SK-N-SH (cell line): ENCODE measurements around the gene ROBO1. TPM values are rescaled to one million over a fixed set of nuclear protein-coding genes. Genes with fewer than 3 reads are reported as not detected.
A peak's percentile ranks its signal among the peaks of the same experiment; 100 is the strongest.

Source experiments
- CTCF ChIA-PET: fragments of 300-600, 350-600 bp; formaldehyde crosslinking; extraction: SDS; loops from one replicate; lab custom pipeline; 2021; lab: Yijun Ruan, JAX
- POLR2A ChIA-PET: fragments of 350-600 bp; sonication (Branson Sonifier 250); formaldehyde crosslinking; extraction: SDS; loops from one replicate; lab custom pipeline; 2020; ENCODE audit warnings: antibody characterized with exemption, inconsistent platforms; lab: Yijun Ruan, JAX
- DNase-seq: peaks from one replicate; pipeline ENCODE4 v3.0.0; 2012
- H2AFZ ChIP-seq: fragments of 200-600 bp; sonication (generic); 2 replicates; pipeline ENCODE4 v1.8.1; 2016; ENCODE audit warnings: antibody characterized with exemption, mild to moderate bottlenecking, low read depth
- H3F3A ChIP-seq: fragments of 200-600 bp; sonication (generic); replicated peaks from 2 replicates; pipeline ENCODE3; 2016; ENCODE audit warnings: antibody characterized with exemption, mild to moderate bottlenecking; ENCODE audit not compliant: insufficient read depth
- H3K27ac ChIP-seq, 2 experiments: fragments of 200-500 bp in 1 of 2; fragments of 200-600 bp in 1 of 2; sonication (Bioruptor generic) in 1 of 2; sonication (generic), shearing (Covaris generic) in 1 of 2; 2 replicates each; pipeline versions ENCODE4 v1.5.1 to v1.6.1; 2014 to 2016; ENCODE audit warnings: low read depth in 2 of 2, inconsistent platforms in 1 of 2, low read length in 1 of 2, mild to moderate bottlenecking in 1 of 2, mixed read lengths in 1 of 2
- H3K27me3 ChIP-seq: fragments of 200-600 bp; sonication (generic), shearing (Covaris generic); 2 replicates; pipeline ENCODE4 v1.6.1; 2016; ENCODE audit warnings: mixed run types; ENCODE audit not compliant: insufficient read depth
- H3K36me3 ChIP-seq, 2 experiments: fragments of 200-500 bp in 1 of 2; fragments of 200-600 bp in 1 of 2; sonication (Bioruptor generic) in 1 of 2; sonication (generic) in 1 of 2; replicated peaks in 1 of 2; 2 replicates each; pipeline versions ENCODE3 to v1.5.1; 2014 to 2016; ENCODE audit warnings: low read length in 1 of 2, mild to moderate bottlenecking in 1 of 2; ENCODE audit not compliant: insufficient read depth in 2 of 2, control insufficient read depth in 1 of 2
- H3K4me1 ChIP-seq, 2 experiments: fragments of 200-500 bp in 1 of 2; fragments of 200-600 bp in 1 of 2; sonication (Bioruptor generic) in 1 of 2; sonication (generic), shearing (Covaris generic) in 1 of 2; 2 replicates each; pipeline versions ENCODE4 v1.5.1 to v1.6.1; 2014 to 2016; ENCODE audit warnings: low read depth in 1 of 2, low read length in 1 of 2, mixed run types in 1 of 2; ENCODE audit not compliant: insufficient read depth in 2 of 2, control insufficient read depth in 1 of 2
- H3K4me2 ChIP-seq: fragments of 200-600 bp; sonication (generic), shearing (Covaris generic); 2 replicates; pipeline ENCODE4 v1.6.1; 2017; ENCODE audit warnings: mixed run types
- H3K4me3 ChIP-seq, 2 experiments: fragments of 200-500 bp in 1 of 2; fragments of 200-600 bp in 1 of 2; sonication (Bioruptor generic) in 1 of 2; sonication (generic), shearing (Covaris generic) in 1 of 2; 2 replicates each; pipeline versions ENCODE4 v1.5.1 to v1.8.1; 2014 to 2016; ENCODE audit warnings: low read depth in 2 of 2, inconsistent platforms in 1 of 2, low read length in 1 of 2, mild to moderate bottlenecking in 1 of 2, mixed read lengths in 1 of 2, moderate library complexity in 1 of 2
- H3K79me2 ChIP-seq: fragments of 200-600 bp; sonication (generic); 2 replicates; pipeline ENCODE4 v1.8.1; 2017; ENCODE audit warnings: mild to moderate bottlenecking; ENCODE audit not compliant: insufficient read depth
- H3K9ac ChIP-seq: fragments of 200-600 bp; sonication (generic); 2 replicates; pipeline ENCODE4 v1.6.1; 2017; ENCODE audit warnings: mixed run types
- H3K9me2 ChIP-seq: fragments of 200-600 bp; sonication (generic); 2 replicates; pipeline ENCODE4 v1.6.1; 2017; ENCODE audit warnings: mixed run types
- H3K9me3 ChIP-seq: fragments of 200-600 bp; sonication (generic); 2 replicates; pipeline ENCODE4 v1.6.1; 2017; ENCODE audit warnings: mixed run types, mild to moderate bottlenecking, moderate library complexity
- H4K20me1 ChIP-seq: fragments of 200-600 bp; sonication (generic); 2 replicates; pipeline ENCODE4 v1.6.1; 2017; ENCODE audit warnings: mild to moderate bottlenecking, mixed run types; ENCODE audit not compliant: insufficient read depth
- CHD2 ChIP-seq: fragments of 150-350 bp; IDR thresholded peaks from 2 replicates; pipeline ENCODE4 v1.6.1; 2018; ENCODE audit warnings: low read length; ENCODE audit not compliant: partially characterized antibody
- CTCF ChIP-seq: fragments of 200-600 bp; sonication (generic); IDR thresholded peaks from 2 replicates; pipeline ENCODE4 v1.6.1; 2017; ENCODE audit warnings: antibody characterized with exemption, mild to moderate bottlenecking, moderate library complexity
- ELF1 ChIP-seq: IDR thresholded peaks from 2 replicates; pipeline ENCODE4 v1.4.0; 2012
- EP300 ChIP-seq, 2 experiments: IDR thresholded peaks; 2 replicates each; pipeline versions ENCODE4 v1.4.0 to v1.6.1; 2012; ENCODE audit warnings: borderline replicate concordance in 1 of 2, low read depth in 1 of 2, low read length in 1 of 2
- EZH2phosphoT487 ChIP-seq: fragments of 200-600 bp; sonication (generic); IDR thresholded peaks from 2 replicates; pipeline ENCODE4 v1.6.1; 2017; ENCODE audit warnings: low read depth, mixed run types, mild to moderate bottlenecking, antibody characterized with exemption, moderate library complexity, borderline replicate concordance
- FOXM1 ChIP-seq: IDR thresholded peaks from 2 replicates; pipeline ENCODE4 v1.4.0; 2012; ENCODE audit warnings: low read depth, mild to moderate bottlenecking
- GABPA ChIP-seq: IDR thresholded peaks from 2 replicates; pipeline ENCODE4 v1.4.0; 2012; ENCODE audit warnings: low read depth, mild to moderate bottlenecking
- GATA2 ChIP-seq: sonication (generic); formaldehyde crosslinking; IDR thresholded peaks from 2 replicates; pipeline ENCODE4 v1.5.0; 2020; ENCODE audit warnings: mild to moderate bottlenecking, missing genetic modification reagents
- PBX3 ChIP-seq: IDR thresholded peaks from 2 replicates; pipeline ENCODE4; 2012
- RAD21 ChIP-seq: IDR thresholded peaks from 2 replicates; pipeline ENCODE4 v1.6.1; 2012; ENCODE audit warnings: mild to moderate bottlenecking, low read length
- RCOR1 ChIP-seq: fragments of 150-350 bp; IDR thresholded peaks from 2 replicates; pipeline ENCODE4 v1.6.1; 2017; ENCODE audit warnings: antibody characterized with exemption, low read length
- RFX5 ChIP-seq: IDR thresholded peaks from 2 replicates; pipeline ENCODE4 v1.6.1; 2012; ENCODE audit warnings: mild to moderate bottlenecking, improper control_type of control experiment, low read length
- SIN3A ChIP-seq: IDR thresholded peaks from 2 replicates; pipeline ENCODE4 v1.6.1; 2012; ENCODE audit warnings: low read depth, mild to moderate bottlenecking, low read length, moderate library complexity, borderline replicate concordance
- SMC3 ChIP-seq: IDR thresholded peaks from 2 replicates; pipeline ENCODE4 v1.6.1; 2012; ENCODE audit warnings: low read depth, low read length, improper control_type of control experiment
- TAF1 ChIP-seq: IDR thresholded peaks from 2 replicates; pipeline ENCODE4 v1.6.1; 2012; ENCODE audit warnings: low read depth, mild to moderate bottlenecking, low read length, moderate library complexity, borderline replicate concordance
- YY1 ChIP-seq: IDR thresholded peaks from 2 replicates; pipeline ENCODE4 v1.4.0; 2012; ENCODE audit warnings: low read depth, mild to moderate bottlenecking
- WGBS: methylation state at CpG from one replicate; pipeline ENCODE4 v1.1.6; 2017; ENCODE audit warnings: low lambda C conversion rate; 5-methylcytosine and 5-hydroxymethylcytosine counted together
- polyA plus RNA-seq, 3 experiments: library from polyadenylated mRNA; depleted of rRNA; stranded (reverse); fragments of >200 nt; gene quantifications; 2 replicates each; pipeline ENCODE4 v1.2.3, GENCODE V29; 2012
- TF ChIP-seq, protein P1 (sequence below): IDR thresholded peaks from 2 replicates; pipeline ENCODE4 v1.6.1; 2012; ENCODE audit warnings: mild to moderate bottlenecking, low read depth, low read length, moderate library complexity

Gene ROBO1
- polyA plus RNA-seq, 1 of the 3 experiments (the other 2 are of a cell fraction), result 22.7 TPM

DNA sequence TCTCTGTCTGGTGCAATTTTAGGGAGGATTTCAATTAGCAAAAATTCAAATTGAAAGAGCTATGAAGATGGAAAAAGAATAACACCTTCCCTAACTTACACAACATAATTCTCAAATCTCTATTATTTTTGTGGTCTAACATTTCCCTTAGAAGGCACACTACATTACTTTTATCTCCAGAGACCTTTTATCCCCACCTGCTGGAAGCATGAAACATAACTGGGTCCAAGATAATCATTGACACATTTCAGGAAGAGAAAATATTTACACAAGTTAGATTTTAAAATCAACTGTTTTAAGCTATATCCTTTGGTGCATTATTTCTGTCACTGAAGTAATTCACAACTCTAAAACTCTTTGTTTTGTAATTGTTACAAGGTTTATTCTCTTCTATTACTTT is 779.5 kb downstream of the ROBO1 start:
- Histone ChIP-seq H3K36me3 (peaks cover 0 to 6% of the 10 kb centered on the region in 2 experiments), H3K79me2 (peaks cover 44% of the 10 kb centered on the region), H3K9me2 (no peaks in the 10 kb centered on the region), H3K27me3 (no peaks in the 10 kb centered on the region), H3K4me1 (peaks cover 0 to 12% of the 10 kb centered on the region in 2 experiments; a peak in 2 of 4 replicates), H3F3A (no peaks in the 10 kb centered on the region), H2AFZ (no peak overlapping the region), H3K9me3 (peaks cover 12% of the 10 kb centered on the region; the same call in 1 of the 2 replicates), H4K20me1 (no peaks in the 10 kb centered on the region), H3K4me2 (no peak overlapping the region), H3K4me3 (no peak overlapping the region), H3K27ac (no peak overlapping the region), H3K9ac (no peak overlapping the region)
- ChIA-PET POLR2A (no interaction called here), CTCF (interaction anchor here (0.6 to 2.5 kb wide), 26 partner anchors 10 to 373 kb away, joined by 3 to 26 read pairs (median 4); no protein-coding TSS in a partner anchor)
- TF ChIP-seq EP300 (IDR thresholded peaks at IDR 0.05; ENCODE audit: borderline replicate concordance in 1 of 2, low read depth in 1 of 2, low read length in 1 of 2) (no peak), SMC3 (peak; percentile 69), RAD21 (peak; percentile 79), CHD2 (no peak), CTCF (peak; percentile 67), TAF1 (no peak)
- peak; percentile 27 for DNase-seq

GRCh38 chr3:78986416-78987101 is 781.2 kb downstream of the ROBO1 start:
- Histone ChIP-seq H3K4me1 (peaks cover 0 to 10% of the 10 kb centered on the region in 2 experiments; a peak in 2 of 4 replicates), H2AFZ (no peak overlapping the region), H3K9me2 (no peaks in the 10 kb centered on the region), H3K4me2 (no peak overlapping the region), H3F3A (no peaks in the 10 kb centered on the region), H3K79me2 (peaks cover 43% of the 10 kb centered on the region), H3K9me3 (peaks cover 6% of the 10 kb centered on the region; the same call in 1 of the 2 replicates), H3K4me3 (no peak overlapping the region), H4K20me1 (no peaks in the 10 kb centered on the region), H3K36me3 (no peaks in the 10 kb centered on the region), H3K27ac (no peak overlapping the region), H3K9ac (no peak overlapping the region), H3K27me3 (no peaks in the 10 kb centered on the region)
- ChIA-PET CTCF (interaction anchor here (0.6 to 1.2 kb wide), 2 partner anchors 10 to 1704 kb away, joined by 3 to 4 read pairs; no protein-coding TSS in a partner anchor), POLR2A (no interaction called here)
- DNase-seq, result no peak
- WGBS, result 90% methylated on average over 4 of the region's 5 CpGs
- no peak for TF ChIP-seq TAF1
- TF ChIP-seq SIN3A, result no peak
- TF ChIP-seq YY1, result no peak
- TF ChIP-seq EZH2phosphoT487, result no peak
- TF ChIP-seq SMC3, result no peak
- TF ChIP-seq RCOR1, result no peak
- no peak for TF ChIP-seq CTCF
- no peak for TF ChIP-seq FOXM1
- TF ChIP-seq RFX5, result no peak
- TF ChIP-seq, protein P1, sequence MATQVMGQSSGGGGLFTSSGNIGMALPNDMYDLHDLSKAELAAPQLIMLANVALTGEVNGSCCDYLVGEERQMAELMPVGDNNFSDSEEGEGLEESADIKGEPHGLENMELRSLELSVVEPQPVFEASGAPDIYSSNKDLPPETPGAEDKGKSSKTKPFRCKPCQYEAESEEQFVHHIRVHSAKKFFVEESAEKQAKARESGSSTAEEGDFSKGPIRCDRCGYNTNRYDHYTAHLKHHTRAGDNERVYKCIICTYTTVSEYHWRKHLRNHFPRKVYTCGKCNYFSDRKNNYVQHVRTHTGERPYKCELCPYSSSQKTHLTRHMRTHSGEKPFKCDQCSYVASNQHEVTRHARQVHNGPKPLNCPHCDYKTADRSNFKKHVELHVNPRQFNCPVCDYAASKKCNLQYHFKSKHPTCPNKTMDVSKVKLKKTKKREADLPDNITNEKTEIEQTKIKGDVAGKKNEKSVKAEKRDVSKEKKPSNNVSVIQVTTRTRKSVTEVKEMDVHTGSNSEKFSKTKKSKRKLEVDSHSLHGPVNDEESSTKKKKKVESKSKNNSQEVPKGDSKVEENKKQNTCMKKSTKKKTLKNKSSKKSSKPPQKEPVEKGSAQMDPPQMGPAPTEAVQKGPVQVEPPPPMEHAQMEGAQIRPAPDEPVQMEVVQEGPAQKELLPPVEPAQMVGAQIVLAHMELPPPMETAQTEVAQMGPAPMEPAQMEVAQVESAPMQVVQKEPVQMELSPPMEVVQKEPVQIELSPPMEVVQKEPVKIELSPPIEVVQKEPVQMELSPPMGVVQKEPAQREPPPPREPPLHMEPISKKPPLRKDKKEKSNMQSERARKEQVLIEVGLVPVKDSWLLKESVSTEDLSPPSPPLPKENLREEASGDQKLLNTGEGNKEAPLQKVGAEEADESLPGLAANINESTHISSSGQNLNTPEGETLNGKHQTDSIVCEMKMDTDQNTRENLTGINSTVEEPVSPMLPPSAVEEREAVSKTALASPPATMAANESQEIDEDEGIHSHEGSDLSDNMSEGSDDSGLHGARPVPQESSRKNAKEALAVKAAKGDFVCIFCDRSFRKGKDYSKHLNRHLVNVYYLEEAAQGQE, result no peak
- no peak for TF ChIP-seq ELF1
- no peak for TF ChIP-seq GATA2 (CRISPR knock-in tag)
- no peak for TF ChIP-seq PBX3
- no peak for TF ChIP-seq EP300 (IDR thresholded peaks at IDR 0.05; ENCODE audit: borderline replicate concordance in 1 of 2, low read depth in 1 of 2, low read length in 1 of 2)
- no peak for TF ChIP-seq GABPA
